Measurements from ENCODE around the gene DRAP1. TPM values are rescaled to one million over a fixed set of nuclear protein-coding genes. Genes with fewer than 3 reads are reported as not detected.
A peak's percentile ranks its signal among the peaks of the same experiment; 100 is the strongest.

Gene DRAP1
- total and polyA plus RNA-seq, 9 of the 15 experiments (the other 6 are each of a cell fraction or from before 2014, with no cell fraction given): 9.6 to 200 (median 92.9) TPM

- TF ChIP-seq MCM2 (IDR thresholded peaks at IDR 0.05; ENCODE audit: low read depth) (no peak), DIDO1 (tag; IDR thresholded peaks at IDR 0.05; ENCODE audit: low read depth) (no peak), HMG20B (CRISPR knock-in tag; IDR thresholded peaks at IDR 0.05) (no peak), BRD4 (IDR thresholded peaks at IDR 0.05) (no peak), AFF4 (CRISPR knock-in tag; IDR thresholded peaks at IDR 0.05) (no peak), RFX1 (IDR thresholded peaks at IDR 0.05) (no peak), DACH1 (IDR thresholded peaks at IDR 0.05; ENCODE audit: partially characterized antibody) (no peak), SNIP1 (IDR thresholded peaks at IDR 0.05; ENCODE audit: low read depth) (no peak), GMEB1 (CRISPR knock-in tag; IDR thresholded peaks at IDR 0.05) (peak; percentile 66), ZBTB26 (CRISPR knock-in tag; IDR thresholded peaks at IDR 0.05) (no peak), HOMEZ (CRISPR knock-in tag; IDR thresholded peaks at IDR 0.05) (peak; percentile 40; the same call in 1 of the 2 replicates), ADNP (tag; IDR thresholded peaks at IDR 0.05) (no peak), POU5F1 (IDR thresholded peaks at IDR 0.05; ENCODE audit: borderline replicate concordance, low read depth, low read length, partially characterized antibody) (no peak), RBM39 (optimal IDR thresholded peaks at IDR 0.05; ENCODE audit: low read depth, low read length) (no peak), PHF8 (IDR thresholded peaks at IDR 0.05; ENCODE audit: borderline replicate concordance, low read length) (peak; percentile 90; the same call in 1 of the 2 replicates), ILK (tag; IDR thresholded peaks at IDR 0.05; ENCODE audit: borderline replicate concordance, low read depth) (no peak), RNF2 (IDR thresholded peaks at IDR 0.05) (no peak; the same call in 1 of the 2 replicates), WHSC1 (IDR thresholded peaks at IDR 0.05; ENCODE audit: low read length) (no peak), ZNF511 (CRISPR knock-in tag; IDR thresholded peaks at IDR 0.05) (peak; percentile 86; the same call in 1 of the 2 replicates), NFATC3 (IDR thresholded peaks at IDR 0.05) (no peak)
Measured at GRCh38 chr11:65890324-65891218, 28.7 kb upstream of the DRAP1 start, which contains the start of gene CCDC85B (continued).
